GM12892 (cell line): Measurements from ENCODE around the gene COL5A1.

ENCODE experiments used
- POLR2A ChIP-seq: IDR thresholded peaks from 2 replicates; pipeline ENCODE4 v1.6.1; 2011; ENCODE audit warnings: low read depth, low read length, control low read depth
- POLR2AphosphoS5 ChIP-seq: IDR thresholded peaks from 2 replicates; pipeline ENCODE4 v1.6.1; 2011; ENCODE audit warnings: low read depth, low read length, control low read depth
- TAF1 ChIP-seq: IDR thresholded peaks from 2 replicates; pipeline ENCODE4 v1.6.1; 2011; ENCODE audit warnings: low read depth, mild to moderate bottlenecking, control low read depth, low read length, borderline replicate concordance

DNA sequence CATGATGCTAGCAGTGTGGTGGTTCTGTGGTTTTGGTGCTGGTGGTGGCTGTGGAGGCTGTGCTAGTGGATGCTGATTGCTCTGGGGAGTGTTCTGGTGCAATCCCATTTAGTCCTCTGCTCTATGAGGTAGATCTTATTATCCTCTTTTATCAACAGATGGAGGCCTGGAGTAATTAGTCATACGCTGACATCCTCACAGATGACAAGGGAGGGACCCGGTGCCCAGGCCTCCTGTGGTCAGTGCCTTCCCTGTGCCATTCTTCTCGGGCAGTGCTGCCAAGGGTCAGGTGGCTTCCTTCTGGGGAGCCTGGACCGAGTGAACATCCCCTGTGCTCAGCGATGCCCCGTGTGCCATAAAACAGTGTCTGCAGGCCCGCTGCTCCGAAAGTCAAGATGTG lies 74.5 kb downstream of the COL5A1 start:
- no peak for TF ChIP-seq POLR2A
- TF ChIP-seq TAF1: no peak
- no peak for TF ChIP-seq POLR2AphosphoS5
